GM12878 (cell line): ENCODE measurements around the gene NLGN1. TPM values are rescaled to one million over a fixed set of nuclear protein-coding genes. Genes with fewer than 3 reads are reported as not detected.

ENCODE experiments used
- ATAC-seq: fragments of 200-7000 bp; cut with Tn5 transposase; 3 replicates; pipeline ENCODE4 v1.9.1; 2020; ENCODE audit warnings: mild to moderate bottlenecking, moderate library complexity
- BruUV-seq: library from RNA; stranded (reverse); fragments of 400-500 nt; replicated peaks from 2 replicates; lab custom pipeline; 2021; lab: Mats Ljungman, UMichigan
- CTCF ChIA-PET: fragments of 300-600 bp; sonication (Branson Sonifier 250); formaldehyde crosslinking; extraction: SDS; loops from one replicate; lab custom pipeline; 2021; ENCODE audit warnings: inconsistent platforms; lab: Yijun Ruan, JAX
- POLR2A ChIA-PET: fragments of 350-600 bp; formaldehyde crosslinking; extraction: SDS; loops from one replicate; lab custom pipeline; 2021; ENCODE audit warnings: inconsistent platforms; lab: Charles Lee
- RAD21 ChIA-PET: fragments of 300-600 bp; sonication (Branson Sonifier 250); formaldehyde crosslinking; loops from one replicate; lab custom pipeline; 2023; ENCODE audit warnings: antibody characterized with exemption; ENCODE audit not compliant: unreplicated experiment; lab: Charles Lee
- SMC1A ChIA-PET: fragments of 300-600 bp; sonication (Branson Sonifier 250); formaldehyde crosslinking; loops from one replicate; lab custom pipeline; 2023; ENCODE audit not compliant: unreplicated experiment, uncharacterized antibody; lab: Charles Lee
- DNase-seq: peaks from one replicate; pipeline ENCODE4 v3.0.0-alpha.2; 2011; ENCODE audit warnings: low read depth, low spot score
- FAIRE-seq: peaks from 3 replicates; lab custom pipeline; 2011; peaks lifted over from hg19 to GRCh38; lab: Jason Lieb, UNC
- H2AFZ ChIP-seq: 2 replicates; pipeline ENCODE4 v1.6.0; 2011; ENCODE audit warnings: low read depth, low read length, control low read depth; ENCODE audit not compliant: control insufficient read depth
- H3K27ac ChIP-seq: 2 replicates; pipeline ENCODE4 v1.5.1; 2011; ENCODE audit warnings: control low read depth; ENCODE audit not compliant: control insufficient read depth, insufficient read depth
- H3K27me3 ChIP-seq, 2 experiments: replicated peaks in 1 of 2; 2 replicates each; pipeline versions ENCODE4 v1.6.0 to v1.6.1; 2011; ENCODE audit warnings: low read length in 1 of 2; ENCODE audit not compliant: control insufficient read depth in 2 of 2, insufficient read depth in 2 of 2
- H3K36me3 ChIP-seq, 2 experiments: 2 replicates each; pipeline ENCODE4 v1.5.1; 2011; ENCODE audit warnings: low read length in 1 of 2; ENCODE audit not compliant: control insufficient read depth in 2 of 2, insufficient read depth in 2 of 2
- H3K4me1 ChIP-seq: 2 replicates; pipeline ENCODE4 v1.6.1; 2011; ENCODE audit warnings: mild to moderate bottlenecking, low read length, moderate library complexity, mixed read lengths; ENCODE audit not compliant: control insufficient read depth, insufficient read depth
- H3K4me2 ChIP-seq: 2 replicates; pipeline ENCODE4 v1.6.0; 2011; ENCODE audit warnings: control low read depth; ENCODE audit not compliant: control insufficient read depth, insufficient read depth
- H3K4me3 ChIP-seq: fragments of 200-600 bp; sonication (generic); 2 replicates; pipeline ENCODE4 v1.5.1; 2016
- H3K79me2 ChIP-seq: 2 replicates; pipeline ENCODE4 v1.6.0; 2011; ENCODE audit warnings: low read length; ENCODE audit not compliant: control insufficient read depth, insufficient read depth
- H3K9ac ChIP-seq: 2 replicates; pipeline ENCODE4 v1.8.0; 2011; ENCODE audit warnings: low read length, control low read depth, mixed read lengths; ENCODE audit not compliant: control insufficient read depth, insufficient read depth
- H3K9me3 ChIP-seq: replicated peaks from 3 replicates; pipeline ENCODE4 v1.5.1; 2011; ENCODE audit warnings: mild to moderate bottlenecking, low read length; ENCODE audit not compliant: control insufficient read depth, insufficient read depth
- H4K20me1 ChIP-seq: 2 replicates; pipeline ENCODE4 v1.6.0; 2011; ENCODE audit not compliant: control insufficient read depth, insufficient read depth
- BACH1 ChIP-seq: fragments of 450-650 bp; IDR thresholded peaks from 2 replicates; pipeline ENCODE4 v1.6.1; 2017; ENCODE audit warnings: mild to moderate bottlenecking, borderline replicate concordance
- CBX3 ChIP-seq: fragments of 200-600 bp; sonication (generic); IDR thresholded peaks from 2 replicates; pipeline ENCODE4 v1.6.1; 2016; ENCODE audit warnings: low read depth, borderline replicate concordance
- EGR1 ChIP-seq, 2 experiments: IDR thresholded peaks; 1 replicate in 1 of 2; 2 replicates in 1 of 2; pipeline ENCODE4 v1.6.1; 2011 to 2012; ENCODE audit warnings: low read depth in 2 of 2, low read length in 2 of 2, borderline replicate concordance in 1 of 2, mild to moderate bottlenecking in 1 of 2, moderate library complexity in 1 of 2
- ESRRA ChIP-seq: IDR thresholded peaks from 2 replicates; pipeline ENCODE4 v1.6.1; 2012; ENCODE audit warnings: mild to moderate bottlenecking, low read length, improper control_type of control experiment
- PAX5 ChIP-seq: IDR thresholded peaks from 2 replicates; pipeline ENCODE4 v1.6.1; 2011; ENCODE audit warnings: low read depth, low read length, borderline replicate concordance
- SMARCA5 ChIP-seq: fragments of 450-650 bp; IDR thresholded peaks from 2 replicates; pipeline ENCODE4 v1.6.1; 2017; ENCODE audit warnings: mild to moderate bottlenecking
- TAF1 ChIP-seq: IDR thresholded peaks from 2 replicates; pipeline ENCODE4 v1.6.1; 2011; ENCODE audit warnings: mild to moderate bottlenecking, low read depth, low read length, borderline replicate concordance
- ZNF384 ChIP-seq: IDR thresholded peaks from 2 replicates; pipeline ENCODE4 v1.6.1; 2012; ENCODE audit warnings: low read depth, mild to moderate bottlenecking, low read length, improper control_type of control experiment, borderline replicate concordance
- WGBS: methylation state at CpG from one replicate; pipeline ENCODE4 v1.1.6; 2016; ENCODE audit warnings: low lambda C conversion rate; ENCODE audit not compliant: insufficient replicate concordance, insufficient coverage; ENCODE audit errors: missing lambda C conversion rate; 5-methylcytosine and 5-hydroxymethylcytosine counted together
- in situ Hi-C: fragments of 300-500 bp; cut with MboI; formaldehyde crosslinking; loops from 9 replicates; pipeline ENCODE4 v1.14.3; 2018; ENCODE audit warnings: mixed read lengths
- intact Hi-C: fragments of 100-400 bp; cut with micrococcal nuclease; formaldehyde crosslinking; loops from one replicate; pipeline ENCODE4 v1.14.2; 2022; ENCODE audit not compliant: unreplicated experiment
- polyA plus RNA-seq, 11 experiments: library from polyadenylated mRNA; depleted of rRNA in 4 of 11; unstranded in 6 of 11; stranded (reverse) in 5 of 11; fragments of >200 nt; fragmentation: Nextera tagmentation in 4 of 11; fragmentation: Illumina TruSeq in 1 of 11; extraction: Ambion mirVana in 4 of 11; extraction: Trizol in 1 of 11; gene quantifications; 1 replicate in 1 of 11; 2 replicates in 10 of 11; pipeline versions ENCODE4 v1.2.1 to v1.2.3, GENCODE V29; 2011 to 2016; ENCODE audit warnings: inconsistent platforms in 2 of 11, missing spikeins in 2 of 11, low read depth in 1 of 11
- total RNA-seq, 4 experiments: library from RNA; depleted of rRNA in 3 of 4; stranded (reverse); fragments of >200 nt in 3 of 4; fragmentation: Illumina TruSeq in 1 of 4; extraction: Trizol in 1 of 4; gene quantifications; 2 replicates each; pipeline versions ENCODE4 v1.2.1 to v1.2.3, GENCODE V29; 2013 to 2021
- TF ChIP-seq, protein P1 (sequence below): IDR thresholded peaks from 2 replicates; pipeline ENCODE4 v1.6.1; 2012; ENCODE audit warnings: low read depth, low read length, improper control_type of control experiment
- TF ChIP-seq, protein P2 (sequence below): fragments of 450-650 bp; IDR thresholded peaks from 2 replicates; pipeline ENCODE4 v1.6.1; 2018; ENCODE audit warnings: mild to moderate bottlenecking, low read depth, moderate library complexity; ENCODE audit not compliant: partially characterized antibody

NLGN1 gene
- total and polyA plus RNA-seq, 10 of the 15 experiments (the other 5 are each of a cell fraction or from before 2014, with no cell fraction given) = not detected

DNA sequence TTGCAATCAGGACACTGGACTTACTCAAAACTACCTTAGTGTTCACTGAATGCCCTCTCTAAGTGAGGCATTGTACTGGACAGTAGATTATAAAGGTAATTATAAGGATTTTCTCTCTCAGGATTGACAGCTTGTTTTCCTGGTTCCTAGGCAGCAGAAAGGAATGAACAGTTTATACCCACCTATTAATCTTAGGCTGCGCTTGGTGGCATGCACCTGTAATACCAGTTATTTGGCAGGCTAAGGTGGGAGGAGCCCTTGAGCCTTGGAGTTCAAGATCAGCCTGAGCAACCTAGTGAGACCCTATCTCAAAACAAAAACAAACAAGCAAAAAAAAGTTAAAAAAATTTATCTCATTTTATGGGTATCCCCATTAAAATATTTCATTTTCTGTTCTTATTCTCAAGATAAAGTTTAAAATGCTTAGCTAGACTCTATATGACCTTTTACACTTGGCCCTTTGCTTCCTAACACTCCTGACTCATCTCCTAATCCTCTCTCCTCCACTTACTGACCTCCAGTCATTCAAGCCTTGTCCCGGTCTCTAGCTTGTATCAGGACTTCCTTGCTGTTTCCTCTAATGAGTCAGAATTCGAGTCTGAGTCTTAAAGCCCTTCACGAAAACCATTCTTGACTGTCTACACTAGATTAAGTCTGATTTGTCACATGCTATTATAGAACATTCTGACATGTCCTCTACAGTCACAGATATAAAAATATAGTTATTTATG is 348.6 kb downstream of the NLGN1 start:
- intact Hi-C loops (no loop called here), in situ Hi-C loops (no loop called here)
- ChIA-PET CTCF (no interaction called here), POLR2A (no interaction called here), SMC1A (interaction anchor here (1.2 kb wide), 1 partner anchor 14 kb away, joined by 3 read pairs; no protein-coding TSS in a partner anchor), RAD21 (no interaction called here)
- Histone ChIP-seq H3K4me1 (no peaks in the 10 kb centered on the region), H3K4me3 (no peak overlapping the region), H3K9ac (no peak overlapping the region), H3K27me3 (no peaks in the 10 kb centered on the region), H3K79me2 (no peaks in the 10 kb centered on the region), H2AFZ (no peak overlapping the region), H3K9me3 (no peaks in the 10 kb centered on the region), H3K27ac (no peak overlapping the region), H3K4me2 (no peak overlapping the region), H4K20me1 (no peaks in the 10 kb centered on the region), H3K36me3 (no peaks in the 10 kb centered on the region)
- TF ChIP-seq BACH1 (no peak), ESRRA (no peak), SMARCA5 (no peak), ZNF384 (no peak), EGR1 (IDR thresholded peaks at IDR 0.05; ENCODE audit: borderline replicate concordance in 1 of 2, low read depth in 2 of 2, low read length in 2 of 2) (no peak), PAX5 (no peak), CBX3 (no peak), TAF1 (no peak)
- TF ChIP-seq, protein P1, sequence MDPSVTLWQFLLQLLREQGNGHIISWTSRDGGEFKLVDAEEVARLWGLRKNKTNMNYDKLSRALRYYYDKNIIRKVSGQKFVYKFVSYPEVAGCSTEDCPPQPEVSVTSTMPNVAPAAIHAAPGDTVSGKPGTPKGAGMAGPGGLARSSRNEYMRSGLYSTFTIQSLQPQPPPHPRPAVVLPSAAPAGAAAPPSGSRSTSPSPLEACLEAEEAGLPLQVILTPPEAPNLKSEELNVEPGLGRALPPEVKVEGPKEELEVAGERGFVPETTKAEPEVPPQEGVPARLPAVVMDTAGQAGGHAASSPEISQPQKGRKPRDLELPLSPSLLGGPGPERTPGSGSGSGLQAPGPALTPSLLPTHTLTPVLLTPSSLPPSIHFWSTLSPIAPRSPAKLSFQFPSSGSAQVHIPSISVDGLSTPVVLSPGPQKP = no peak
- TF ChIP-seq, protein P2, sequence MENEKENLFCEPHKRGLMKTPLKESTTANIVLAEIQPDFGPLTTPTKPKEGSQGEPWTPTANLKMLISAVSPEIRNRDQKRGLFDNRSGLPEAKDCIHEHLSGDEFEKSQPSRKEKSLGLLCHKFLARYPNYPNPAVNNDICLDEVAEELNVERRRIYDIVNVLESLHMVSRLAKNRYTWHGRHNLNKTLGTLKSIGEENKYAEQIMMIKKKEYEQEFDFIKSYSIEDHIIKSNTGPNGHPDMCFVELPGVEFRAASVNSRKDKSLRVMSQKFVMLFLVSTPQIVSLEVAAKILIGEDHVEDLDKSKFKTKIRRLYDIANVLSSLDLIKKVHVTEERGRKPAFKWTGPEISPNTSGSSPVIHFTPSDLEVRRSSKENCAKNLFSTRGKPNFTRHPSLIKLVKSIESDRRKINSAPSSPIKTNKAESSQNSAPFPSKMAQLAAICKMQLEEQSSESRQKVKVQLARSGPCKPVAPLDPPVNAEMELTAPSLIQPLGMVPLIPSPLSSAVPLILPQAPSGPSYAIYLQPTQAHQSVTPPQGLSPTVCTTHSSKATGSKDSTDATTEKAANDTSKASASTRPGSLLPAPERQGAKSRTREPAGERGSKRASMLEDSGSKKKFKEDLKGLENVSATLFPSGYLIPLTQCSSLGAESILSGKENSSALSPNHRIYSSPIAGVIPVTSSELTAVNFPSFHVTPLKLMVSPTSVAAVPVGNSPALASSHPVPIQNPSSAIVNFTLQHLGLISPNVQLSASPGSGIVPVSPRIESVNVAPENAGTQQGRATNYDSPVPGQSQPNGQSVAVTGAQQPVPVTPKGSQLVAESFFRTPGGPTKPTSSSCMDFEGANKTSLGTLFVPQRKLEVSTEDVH = no peak
- no TSS peak for BruUV-seq
- FAIRE-seq = no peak
- WGBS = 13% methylated on average over 4 of the region's 4 CpGs
- DNase-seq = no peak
- ATAC-seq = no peak
